PC-9 (cell line): ENCODE measurements around the gene SPATA7. TPM values are rescaled to one million over a fixed set of nuclear protein-coding genes. Genes with fewer than 3 reads are reported as not detected.

ENCODE experiments used
- BruUV-seq: library from RNA; stranded (reverse); fragments of 400-500 nt; replicated peaks from 2 replicates; lab custom pipeline; 2021; lab: Mats Ljungman, UMichigan
- CTCF ChIA-PET: fragments of 300-600 bp; sonication (Branson Sonifier 250); formaldehyde crosslinking; loops from one replicate; lab custom pipeline; 2022; ENCODE audit warnings: antibody characterized with exemption; lab: Charles Lee
- POLR2A ChIA-PET: fragments of 300-600 bp; sonication (Branson Sonifier 250); formaldehyde crosslinking; loops from one replicate; lab custom pipeline; 2022; ENCODE audit warnings: antibody characterized with exemption; ENCODE audit not compliant: unreplicated experiment; lab: Charles Lee
- DNase-seq, 2 experiments: peaks; one replicate each; pipeline versions ENCODE4 v3.0.0 to v3.0.0-alpha.2; 2015 to 2022; ENCODE audit warnings: mixed read lengths in 1 of 2
- H2AFZ ChIP-seq: fragments of 200-600 bp; sonication (generic); 2 replicates; pipeline ENCODE4 v1.8.1; 2017; ENCODE audit warnings: antibody characterized with exemption
- H3F3A ChIP-seq: fragments of 200-600 bp; sonication (generic); 2 replicates; pipeline ENCODE4 v1.8.1; 2017; ENCODE audit warnings: antibody characterized with exemption, mild to moderate bottlenecking, low read depth; ENCODE audit not compliant: insufficient read depth
- H3K27ac ChIP-seq: fragments of 200-600 bp; sonication (generic); 2 replicates; pipeline ENCODE4 v1.6.1; 2016; ENCODE audit warnings: mixed run types
- H3K27me3 ChIP-seq: fragments of 200-600 bp; sonication (generic); 2 replicates; pipeline ENCODE4 v1.6.1; 2016; ENCODE audit warnings: low read depth, mixed run types; ENCODE audit not compliant: insufficient read depth
- H3K36me3 ChIP-seq: fragments of 200-600 bp; sonication (generic); 2 replicates; pipeline ENCODE4 v1.6.1; 2016; ENCODE audit warnings: low read depth, mixed run types
- H3K4me1 ChIP-seq: fragments of 200-600 bp; sonication (generic); replicated peaks from 2 replicates; pipeline ENCODE4 v1.6.1; 2016; ENCODE audit warnings: mixed run types; ENCODE audit not compliant: insufficient read depth
- H3K4me2 ChIP-seq: fragments of 200-600 bp; sonication (generic); 2 replicates; pipeline ENCODE4 v1.6.1; 2017; ENCODE audit warnings: mixed run types
- H3K4me3 ChIP-seq: fragments of 200-600 bp; sonication (generic); 2 replicates; pipeline ENCODE4 v1.6.1; 2016; ENCODE audit warnings: mixed run types
- H3K79me2 ChIP-seq: fragments of 200-600 bp; sonication (generic); 2 replicates; pipeline ENCODE4 v1.6.1; 2017; ENCODE audit warnings: low read depth, mixed run types
- H3K9me2 ChIP-seq: fragments of 200-600 bp; sonication (generic); 2 replicates; pipeline ENCODE4 v1.8.1; 2017; ENCODE audit warnings: mild to moderate bottlenecking; ENCODE audit not compliant: insufficient read depth
- H3K9me3 ChIP-seq: fragments of 200-600 bp; sonication (generic); 2 replicates; pipeline ENCODE4 v1.8.1; 2016; ENCODE audit warnings: low read depth; ENCODE audit not compliant: insufficient read depth
- H4K20me1 ChIP-seq: fragments of 200-600 bp; sonication (generic); 2 replicates; pipeline ENCODE4 v1.8.1; 2017; ENCODE audit not compliant: insufficient read depth
- EZH2 ChIP-seq: fragments of 200-600 bp; sonication (generic); IDR thresholded peaks from 2 replicates; pipeline ENCODE4 v1.8.0; 2017; ENCODE audit warnings: antibody characterized with exemption, low read depth
- intact Hi-C: fragments of 100-400 bp; cut with micrococcal nuclease; formaldehyde crosslinking; loops from one replicate; pipeline ENCODE4 v1.10.0; 2022; ENCODE audit not compliant: unreplicated experiment
- total RNA-seq: library from RNA; stranded (reverse); gene quantifications from 2 replicates; pipeline ENCODE4 v1.2.3, GENCODE V29; 2021
- TF ChIP-seq, protein P1 (sequence below): fragments of 200-600 bp; sonication (generic); conservative IDR thresholded peaks from 2 replicates; pipeline ENCODE4 v1.6.1; 2017; ENCODE audit warnings: mixed run types, antibody characterized with exemption, mild to moderate bottlenecking, moderate library complexity

Gene SPATA7
- total RNA-seq, 1 experiment from 2014 or later = 2.9 TPM

DNA sequence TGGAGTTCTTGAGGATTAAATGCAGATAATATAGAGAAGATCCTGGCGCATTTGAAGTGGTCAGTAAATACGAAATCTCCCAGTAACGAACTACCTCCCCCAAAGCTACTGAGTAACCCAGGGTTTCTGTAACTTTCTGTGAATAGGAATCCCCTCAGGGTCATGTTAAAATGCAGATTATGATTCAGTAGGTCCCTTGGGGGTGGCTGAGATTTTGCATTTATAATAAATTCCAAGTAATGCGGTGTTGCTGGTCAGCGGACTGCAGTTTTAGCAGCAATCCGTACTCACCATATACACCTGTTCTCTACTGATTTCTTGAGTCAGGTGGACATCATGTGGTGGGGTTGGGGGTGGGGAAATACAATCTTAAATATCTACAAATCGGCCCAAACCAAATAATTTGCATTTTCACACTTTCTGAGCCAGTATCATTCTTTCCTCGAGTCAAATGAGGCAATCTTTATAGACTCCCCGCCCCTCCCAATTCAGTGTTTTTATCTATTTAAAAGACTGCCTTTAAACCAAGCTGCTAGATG is 868 bp downstream of the SPATA7 start:
- H3F3A ChIP-seq = no peaks in the 10 kb centered on the region
- no peaks in the 10 kb centered on the region for H3K36me3 ChIP-seq
- no peak overlapping the region for H3K27ac ChIP-seq
- no peaks in the 10 kb centered on the region for H3K9me2 ChIP-seq
- no peak for TF ChIP-seq EZH2
- TF ChIP-seq, protein P1, sequence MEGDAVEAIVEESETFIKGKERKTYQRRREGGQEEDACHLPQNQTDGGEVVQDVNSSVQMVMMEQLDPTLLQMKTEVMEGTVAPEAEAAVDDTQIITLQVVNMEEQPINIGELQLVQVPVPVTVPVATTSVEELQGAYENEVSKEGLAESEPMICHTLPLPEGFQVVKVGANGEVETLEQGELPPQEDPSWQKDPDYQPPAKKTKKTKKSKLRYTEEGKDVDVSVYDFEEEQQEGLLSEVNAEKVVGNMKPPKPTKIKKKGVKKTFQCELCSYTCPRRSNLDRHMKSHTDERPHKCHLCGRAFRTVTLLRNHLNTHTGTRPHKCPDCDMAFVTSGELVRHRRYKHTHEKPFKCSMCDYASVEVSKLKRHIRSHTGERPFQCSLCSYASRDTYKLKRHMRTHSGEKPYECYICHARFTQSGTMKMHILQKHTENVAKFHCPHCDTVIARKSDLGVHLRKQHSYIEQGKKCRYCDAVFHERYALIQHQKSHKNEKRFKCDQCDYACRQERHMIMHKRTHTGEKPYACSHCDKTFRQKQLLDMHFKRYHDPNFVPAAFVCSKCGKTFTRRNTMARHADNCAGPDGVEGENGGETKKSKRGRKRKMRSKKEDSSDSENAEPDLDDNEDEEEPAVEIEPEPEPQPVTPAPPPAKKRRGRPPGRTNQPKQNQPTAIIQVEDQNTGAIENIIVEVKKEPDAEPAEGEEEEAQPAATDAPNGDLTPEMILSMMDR = no peak
- H3K9me3 ChIP-seq = no peaks in the 10 kb centered on the region
- H3K4me3 ChIP-seq = peak overlapping the region; percentile 80
- H2AFZ ChIP-seq = peak overlapping the region; percentile 96
- H3K4me1 ChIP-seq = 0 out of 2 replicates have a peak, but pooled peaks cover 5% of the 10 kb centered on the region
- H3K4me2 ChIP-seq = peak overlapping the region; percentile 78
- intact Hi-C loops = no loop called here
- no peak for DNase-seq
- no peaks in the 10 kb centered on the region for H3K27me3 ChIP-seq
- POLR2A ChIA-PET = no interaction called here
- BruUV-seq = no TSS peak
- CTCF ChIA-PET = interaction anchor here (0.7 kb wide), 1 partner anchor 195 kb away, joined by 3 read pairs; no protein-coding TSS in a partner anchor
- no peaks in the 10 kb centered on the region for H3K79me2 ChIP-seq
- H4K20me1 ChIP-seq = no peaks in the 10 kb centered on the region

DNA sequence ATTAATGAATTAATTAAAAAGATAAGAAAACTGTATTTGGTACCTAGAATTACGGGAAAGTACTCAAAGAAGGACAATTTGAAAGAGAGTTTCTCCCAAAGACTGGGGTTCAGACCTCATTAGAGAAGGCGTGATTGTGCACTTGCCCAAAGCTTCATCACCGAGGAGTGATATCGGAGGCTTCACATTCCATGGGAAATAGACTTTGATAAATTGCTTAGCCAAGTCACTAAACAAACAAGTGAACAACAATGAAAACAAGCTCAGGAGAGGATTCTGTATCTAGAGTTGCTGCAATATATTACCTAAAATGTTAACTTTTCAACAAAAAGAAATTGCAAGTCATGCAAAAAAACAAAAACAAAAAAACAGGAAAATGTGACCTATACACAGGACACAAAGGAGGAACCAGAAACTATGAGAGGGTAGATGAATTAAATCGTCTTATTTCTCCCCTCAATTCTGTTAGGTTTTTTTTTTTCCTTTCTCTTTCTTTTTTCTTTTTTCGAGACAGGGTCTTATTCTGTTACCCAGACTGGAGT is 3.4 kb downstream of the SPATA7 start:
- H2AFZ ChIP-seq = no peak overlapping the region
- H3K36me3 ChIP-seq = no peaks in the 10 kb centered on the region
- no peak for TF ChIP-seq EZH2
- TF ChIP-seq, protein P1 = no peak
- H3K9me3 ChIP-seq = no peaks in the 10 kb centered on the region
- H3K4me2 ChIP-seq = no peak overlapping the region
- CTCF ChIA-PET = no interaction called here
- H4K20me1 ChIP-seq = no peaks in the 10 kb centered on the region
- H3K27ac ChIP-seq = no peak overlapping the region
- H3K9me2 ChIP-seq = no peaks in the 10 kb centered on the region
- no peak for DNase-seq
- no peaks in the 10 kb centered on the region for H3K27me3 ChIP-seq
- no peak overlapping the region for H3K4me3 ChIP-seq
- 0 out of 2 replicates have a peak, but pooled peaks cover 5% of the 10 kb centered on the region for H3K4me1 ChIP-seq
- no TSS peak for BruUV-seq
- H3F3A ChIP-seq = no peaks in the 10 kb centered on the region
- intact Hi-C loops = no loop called here
- POLR2A ChIA-PET = no interaction called here
- H3K79me2 ChIP-seq = no peaks in the 10 kb centered on the region

DNA sequence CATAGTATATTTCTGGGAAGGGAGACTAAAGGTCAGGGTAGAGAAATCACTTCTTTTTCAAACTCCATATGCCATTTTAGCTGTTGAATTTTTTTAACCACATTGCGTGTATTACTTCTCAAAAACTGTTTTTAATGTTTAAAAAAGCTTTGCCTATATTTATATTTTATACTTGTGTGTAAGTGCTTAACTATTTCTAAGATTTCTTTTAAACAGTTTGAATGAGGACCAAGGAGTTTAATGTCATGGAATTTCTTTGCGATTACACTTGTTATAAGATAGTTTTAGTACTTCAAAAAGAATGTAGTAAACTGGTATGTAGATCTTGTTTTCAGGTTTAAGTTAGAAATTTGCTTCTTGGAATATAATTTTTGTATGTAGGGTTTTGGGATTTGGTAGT is 7.2 kb downstream of the SPATA7 start:
- H3K4me2 ChIP-seq = no peak overlapping the region
- TF ChIP-seq, protein P1 = no peak
- no peak for TF ChIP-seq EZH2
- H3K79me2 ChIP-seq = no peaks in the 10 kb centered on the region
- POLR2A ChIA-PET = interaction anchor here (0.6 kb wide), 1 partner anchor 166 kb away, joined by 3 read pairs; no protein-coding TSS in a partner anchor
- no peaks in the 10 kb centered on the region for H3K36me3 ChIP-seq
- H3K4me1 ChIP-seq = no peaks in the 10 kb centered on the region
- no peak overlapping the region for H3K27ac ChIP-seq
- no peak for DNase-seq
- intact Hi-C loops = no loop called here
- no peak overlapping the region for H2AFZ ChIP-seq
- no peak overlapping the region for H3K4me3 ChIP-seq
- CTCF ChIA-PET = no interaction called here
- no TSS peak for BruUV-seq
- no peaks in the 10 kb centered on the region for H3K27me3 ChIP-seq
- no peaks in the 10 kb centered on the region for H3F3A ChIP-seq
- no peaks in the 10 kb centered on the region for H4K20me1 ChIP-seq
- no peaks in the 10 kb centered on the region for H3K9me3 ChIP-seq
- no peaks in the 10 kb centered on the region for H3K9me2 ChIP-seq
